NOMO-1 treated with dmso at 0.1 percent for 144 hours (cell line): ENCODE results near the gene TCF12.

ENCODE experiments used
- DNase-seq: peaks from one replicate; lab custom pipeline; 2025; ENCODE audit not compliant: unreplicated experiment; lab: John Stamatoyannopoulos, UW

The TCF12 gene

DNA sequence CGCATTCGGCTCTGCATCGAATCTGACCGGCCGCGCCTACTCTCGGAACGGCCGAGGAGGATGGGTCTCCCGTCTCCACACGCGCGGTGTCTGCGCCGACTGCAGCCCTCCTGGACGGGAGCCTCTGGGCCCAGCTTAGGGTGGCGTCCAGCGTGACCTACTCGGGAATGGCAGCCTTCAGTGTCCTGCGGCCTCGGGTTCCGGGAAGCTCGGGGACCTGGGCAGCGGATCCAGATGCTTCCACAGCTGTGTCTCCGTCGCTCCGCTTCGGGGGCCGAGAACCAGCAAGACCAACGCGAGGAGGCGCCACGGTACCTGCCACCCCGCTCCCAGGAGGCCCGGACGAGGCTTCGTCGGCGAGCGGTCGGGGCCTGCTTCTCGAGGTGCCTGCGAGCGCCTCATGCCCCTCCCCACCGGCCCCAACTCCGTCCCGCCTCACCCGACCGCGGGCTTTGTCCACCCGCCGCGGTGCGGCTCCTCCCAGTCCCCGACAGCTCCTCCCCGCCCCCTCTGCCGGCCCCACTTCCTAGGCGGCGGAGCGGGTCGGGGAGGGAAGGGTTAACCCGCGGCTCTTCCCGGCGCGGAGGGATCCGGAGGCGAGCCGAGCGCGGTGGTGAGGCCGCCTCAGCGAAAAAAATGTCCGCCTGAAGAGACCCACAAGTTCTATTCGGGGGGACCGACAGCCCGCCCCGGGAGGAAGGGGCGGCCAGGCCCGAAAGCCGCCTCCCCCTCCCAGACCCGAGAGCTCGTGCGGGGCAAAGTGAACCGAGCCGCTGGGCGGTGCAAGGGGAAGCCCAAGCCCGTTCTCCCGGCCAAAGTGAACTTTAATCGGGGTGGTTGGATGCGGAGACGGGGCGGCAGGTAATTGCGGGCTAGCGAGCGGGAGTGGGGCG lies at the start of gene TCF12:
Gene TCF12 (plus strand): TSS at position 599 of the 893 bp plus-strand sequence. CDS start 1,270 bp downstream, outside the sequence.
- peak; percentile 93 for DNase-seq

DNA sequence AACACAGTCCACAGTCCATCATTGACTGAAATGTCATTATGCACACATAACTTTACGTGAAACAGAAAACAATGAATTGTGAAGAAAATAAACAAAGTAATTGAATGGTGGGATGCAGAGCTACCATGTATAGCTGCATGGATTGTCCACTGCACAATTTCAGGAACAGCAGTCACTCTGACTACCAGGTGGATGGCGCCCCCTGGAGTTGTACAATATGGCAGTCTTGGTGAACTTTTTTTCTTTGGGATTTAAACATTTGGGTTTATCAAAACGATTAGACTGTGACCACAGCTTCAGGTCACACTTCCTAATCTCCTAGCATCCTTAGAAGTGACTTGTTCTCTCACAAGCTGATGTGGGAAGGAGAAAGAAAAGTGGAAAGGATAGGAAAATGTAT lies 48.9 kb upstream of the TCF12 start:
- no peak for DNase-seq

DNA sequence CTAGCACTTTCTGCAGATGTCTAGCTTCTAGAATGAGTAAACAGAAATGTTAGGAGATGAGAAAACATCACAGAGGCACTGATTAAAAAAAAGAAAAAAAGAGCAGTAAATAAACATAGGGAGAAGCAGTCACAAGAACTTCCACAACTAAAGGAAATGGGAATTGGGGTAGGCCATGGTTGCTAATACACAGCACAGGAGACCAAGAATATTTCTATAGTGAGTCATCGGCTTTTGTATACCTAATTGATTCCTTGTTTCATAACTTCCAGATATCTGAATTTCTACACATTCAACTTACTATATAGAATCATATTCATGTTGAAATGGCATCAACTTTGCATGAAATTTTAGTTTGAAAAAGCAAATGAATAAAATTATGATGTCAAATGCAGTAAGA lies 47.3 kb upstream of the TCF12 start:
- DNase-seq = no peak

DNA sequence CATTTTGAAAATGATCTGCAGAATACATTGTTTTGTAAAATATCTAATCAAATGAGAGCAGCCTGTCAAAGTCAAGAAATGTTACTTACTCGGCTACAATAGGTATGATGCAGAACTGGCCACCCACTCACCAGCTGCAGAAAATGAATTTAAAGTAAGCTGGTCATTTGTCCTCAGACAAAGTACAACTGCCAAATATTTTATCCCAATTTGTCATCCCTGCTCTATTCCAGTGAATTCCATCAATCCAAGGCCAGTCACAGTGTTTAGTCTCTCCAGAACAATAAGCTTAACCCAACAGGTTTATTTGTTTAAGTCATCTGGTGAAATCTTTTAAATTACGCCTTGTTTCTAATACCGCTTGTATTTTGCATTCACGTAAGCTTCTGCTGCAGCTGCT lies 46.6 kb upstream of the TCF12 start:
- no peak for DNase-seq

DNA sequence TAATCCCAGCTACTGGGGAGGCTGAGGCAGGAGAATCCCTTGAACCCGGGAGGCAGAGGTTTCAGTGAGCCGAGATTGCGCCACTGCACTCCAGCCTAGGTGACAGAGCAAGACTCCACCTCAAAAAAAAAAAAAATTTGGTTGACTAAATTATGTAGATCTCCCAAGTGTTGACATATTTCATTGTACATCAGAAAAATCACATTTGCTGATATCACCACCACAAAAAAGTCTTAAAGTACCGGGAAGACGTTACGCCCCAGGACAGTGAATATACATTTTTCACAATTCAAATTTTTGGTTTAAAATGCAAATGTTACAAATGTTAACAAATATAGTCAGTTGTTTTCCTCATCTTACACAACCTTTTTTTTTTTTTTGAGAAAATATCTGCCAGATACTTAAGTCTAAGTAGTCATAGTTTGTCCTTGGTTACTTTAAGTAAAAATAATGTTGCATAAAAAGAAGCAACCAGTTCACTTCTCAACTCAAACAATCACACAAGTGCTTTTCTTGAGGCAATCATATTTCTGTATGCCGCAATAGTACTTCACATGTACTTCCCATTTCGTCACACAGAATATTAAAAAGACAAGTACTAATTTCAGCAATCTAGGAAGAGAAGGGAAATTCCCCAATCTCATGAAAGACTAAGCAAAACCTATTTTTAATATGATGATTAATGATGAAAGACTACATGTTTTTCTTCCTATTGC lies 41.0 kb upstream of the TCF12 start:
- DNase-seq = peak; percentile 15

DNA sequence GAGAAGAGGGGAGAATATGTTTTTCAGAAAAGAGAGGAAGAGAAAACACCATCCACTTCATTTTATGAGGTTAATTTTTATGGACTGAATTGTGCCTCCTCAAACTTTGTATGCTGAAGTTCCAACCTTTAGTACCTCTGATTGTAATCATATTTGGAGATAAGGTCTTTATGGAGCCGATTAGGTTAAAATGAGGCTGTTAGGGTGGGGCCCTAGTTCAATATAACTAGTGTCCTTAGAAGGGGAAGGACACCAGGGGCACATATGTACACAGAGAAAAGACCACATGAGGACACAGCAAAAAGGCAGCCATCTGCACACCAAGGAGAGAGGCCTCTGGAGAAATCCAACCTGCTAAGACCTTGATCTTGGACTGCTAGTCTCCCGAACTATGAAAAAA lies 38.9 kb upstream of the TCF12 start:
- DNase-seq = no peak

DNA sequence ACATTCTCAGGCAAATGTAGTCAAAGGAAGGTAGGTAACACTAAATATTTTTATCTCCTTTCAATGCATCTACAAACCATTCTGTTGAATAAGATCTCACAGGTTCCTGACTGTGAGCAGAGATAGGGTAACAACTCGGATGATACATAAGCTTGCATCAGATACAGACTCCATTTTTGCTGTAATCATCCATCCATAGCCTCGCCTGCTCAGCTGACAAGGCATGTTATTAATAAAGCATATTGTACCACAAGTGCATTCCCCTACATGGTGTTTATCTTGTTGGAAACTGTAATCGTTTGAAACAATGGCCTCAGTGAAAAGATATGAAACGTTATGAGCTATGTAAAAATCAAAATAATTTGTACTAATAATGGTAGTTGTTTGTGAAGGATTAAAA lies 35.4 kb upstream of the TCF12 start:
- DNase-seq = no peak

DNA sequence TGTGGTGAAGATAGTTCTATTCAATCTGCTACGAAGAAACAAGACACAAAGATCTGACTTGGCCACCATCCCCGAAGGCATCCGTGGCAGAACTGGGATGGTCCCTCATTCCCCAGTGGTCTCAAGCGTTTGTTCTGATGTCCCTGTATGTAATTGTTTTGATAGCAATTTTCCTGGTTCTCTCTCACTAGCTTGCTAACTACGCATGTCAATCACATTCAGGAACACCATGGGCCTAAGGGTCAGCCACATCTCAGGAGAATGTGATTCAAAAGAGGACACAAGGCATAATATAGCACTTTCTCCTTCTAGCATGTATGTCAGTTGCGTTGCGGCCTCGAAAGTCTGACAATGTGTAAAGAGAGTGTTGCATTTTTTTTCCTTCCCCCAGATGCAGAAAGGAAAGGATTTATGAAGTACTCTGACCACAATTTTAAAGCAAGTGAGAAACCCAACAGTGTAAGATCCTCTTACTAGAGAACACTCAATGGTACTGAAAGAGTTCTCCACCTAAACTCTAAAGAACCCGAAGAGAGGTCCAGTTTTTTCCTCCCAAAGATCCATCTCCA lies 32.0 kb upstream of the TCF12 start:
- no peak for DNase-seq

DNA sequence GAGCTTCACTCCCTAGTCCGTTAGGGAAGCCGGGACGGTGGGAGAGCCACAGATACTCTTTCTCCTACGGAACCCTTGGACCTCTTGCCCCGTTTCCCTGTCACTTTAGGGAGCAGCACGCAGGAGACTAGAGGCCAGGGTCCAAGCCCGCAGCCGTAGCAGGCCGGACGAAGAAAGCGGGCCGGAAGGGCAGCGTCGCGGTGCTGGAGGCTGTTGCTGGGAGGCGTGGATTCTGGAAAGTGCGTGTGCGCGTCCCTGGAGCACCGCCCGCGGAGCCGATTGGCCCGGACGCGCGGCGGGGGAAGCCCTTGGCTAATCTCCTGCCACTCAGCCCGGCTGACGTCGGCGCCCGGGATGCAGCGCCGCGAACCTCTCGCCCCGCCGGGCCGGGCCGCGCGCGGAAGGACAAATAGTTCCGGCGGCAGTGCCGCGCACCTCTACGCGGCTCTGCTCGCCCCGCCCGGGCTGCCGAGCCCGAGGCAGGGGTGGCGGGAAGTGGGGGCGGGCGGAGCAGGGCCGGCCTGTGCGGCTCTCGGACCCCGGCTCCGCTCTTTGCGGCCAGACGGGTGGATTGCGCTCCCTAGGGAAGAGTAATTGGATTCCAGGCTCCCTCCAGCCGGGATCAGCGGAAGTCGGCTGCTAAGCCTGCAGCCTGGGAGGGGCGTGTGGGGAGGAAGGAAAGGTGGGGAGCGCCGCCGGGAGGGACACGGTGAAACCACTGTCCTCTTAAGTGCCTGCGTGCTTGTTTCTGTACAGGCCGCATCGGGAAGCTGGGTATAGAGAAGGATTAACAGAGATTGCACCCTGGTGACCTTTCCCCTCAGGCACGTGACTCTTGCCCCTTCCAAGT lies 31.3 kb upstream of the TCF12 start:
- peak; percentile 85 for DNase-seq

DNA sequence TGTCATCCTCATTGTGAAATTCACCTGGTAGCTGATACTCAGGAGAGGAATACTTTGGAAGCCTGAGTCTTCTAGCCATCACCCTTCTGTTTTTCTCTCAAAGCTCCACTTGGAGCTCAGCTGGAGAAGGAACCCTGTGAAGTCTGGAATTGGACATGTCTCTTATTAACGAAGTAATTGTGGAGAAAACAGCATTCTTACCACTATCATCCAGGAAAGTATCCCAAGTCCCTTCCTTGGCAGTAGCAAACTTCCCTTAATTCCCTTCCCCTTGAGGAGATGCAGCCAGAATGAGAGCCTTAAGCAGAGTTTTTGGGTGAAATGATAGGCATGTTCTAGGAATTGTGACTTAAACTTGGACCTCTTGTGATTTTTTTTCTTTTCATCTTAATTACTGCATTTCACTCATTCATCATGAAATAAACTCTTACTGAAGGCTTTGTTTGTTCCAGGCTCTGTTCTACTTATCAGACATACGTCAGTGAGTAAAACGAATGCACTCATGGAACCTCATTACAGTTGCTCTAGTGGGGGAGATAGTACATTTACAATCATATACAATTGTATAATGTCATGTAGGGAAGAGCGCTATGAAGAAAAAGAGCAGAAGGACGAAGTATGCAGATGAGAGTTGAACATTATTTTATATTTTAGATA lies 30.5 kb upstream of the TCF12 start:
- no peak for DNase-seq

DNA sequence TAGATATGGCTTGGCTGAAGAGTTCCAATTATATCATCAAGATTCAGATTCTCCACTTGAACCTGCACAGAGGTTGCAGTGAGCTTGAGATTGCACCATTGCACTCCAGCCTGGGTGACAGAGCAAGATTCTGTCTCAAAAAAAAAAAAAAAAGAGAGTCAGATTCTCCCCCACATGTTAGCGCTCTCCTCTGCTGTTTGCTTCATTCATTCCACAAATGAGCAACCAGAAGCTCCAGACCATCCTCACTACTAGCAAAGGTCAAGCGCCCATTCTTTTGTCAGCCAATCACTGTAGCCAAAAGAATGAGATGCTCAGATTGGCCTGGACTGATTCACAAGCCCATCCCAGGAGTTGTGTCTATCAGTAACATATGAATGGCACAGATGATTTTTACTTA lies 28.4 kb upstream of the TCF12 start:
- DNase-seq = no peak

DNA sequence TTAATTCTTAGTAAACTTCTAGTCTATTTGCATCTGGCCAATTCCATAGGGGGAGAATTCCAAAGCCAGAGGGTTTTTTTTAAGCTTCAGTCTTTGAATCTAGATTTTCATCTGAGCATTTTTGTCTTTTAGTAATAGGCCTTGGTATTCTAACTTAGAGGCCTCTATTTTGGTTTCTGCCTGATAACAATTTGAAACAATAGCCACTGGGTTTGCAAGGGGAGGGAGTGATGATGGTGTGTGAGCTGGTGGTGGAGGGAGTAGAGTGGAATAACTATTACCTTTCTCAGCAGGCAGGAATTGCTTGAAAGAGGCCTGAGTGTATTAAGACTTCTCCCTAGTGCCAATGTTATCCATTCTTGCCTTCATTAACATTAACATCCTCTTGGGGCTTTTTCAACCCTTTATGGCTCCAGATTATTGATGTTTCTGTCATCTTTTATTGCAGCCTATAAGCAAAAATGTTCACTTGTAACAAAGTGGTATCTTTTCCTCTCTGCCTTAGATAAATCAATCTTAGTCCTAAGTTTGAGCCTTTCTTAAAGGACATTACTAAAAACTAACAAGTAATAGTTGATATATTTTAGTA lies 26.5 kb upstream of the TCF12 start:
- no peak for DNase-seq

DNA sequence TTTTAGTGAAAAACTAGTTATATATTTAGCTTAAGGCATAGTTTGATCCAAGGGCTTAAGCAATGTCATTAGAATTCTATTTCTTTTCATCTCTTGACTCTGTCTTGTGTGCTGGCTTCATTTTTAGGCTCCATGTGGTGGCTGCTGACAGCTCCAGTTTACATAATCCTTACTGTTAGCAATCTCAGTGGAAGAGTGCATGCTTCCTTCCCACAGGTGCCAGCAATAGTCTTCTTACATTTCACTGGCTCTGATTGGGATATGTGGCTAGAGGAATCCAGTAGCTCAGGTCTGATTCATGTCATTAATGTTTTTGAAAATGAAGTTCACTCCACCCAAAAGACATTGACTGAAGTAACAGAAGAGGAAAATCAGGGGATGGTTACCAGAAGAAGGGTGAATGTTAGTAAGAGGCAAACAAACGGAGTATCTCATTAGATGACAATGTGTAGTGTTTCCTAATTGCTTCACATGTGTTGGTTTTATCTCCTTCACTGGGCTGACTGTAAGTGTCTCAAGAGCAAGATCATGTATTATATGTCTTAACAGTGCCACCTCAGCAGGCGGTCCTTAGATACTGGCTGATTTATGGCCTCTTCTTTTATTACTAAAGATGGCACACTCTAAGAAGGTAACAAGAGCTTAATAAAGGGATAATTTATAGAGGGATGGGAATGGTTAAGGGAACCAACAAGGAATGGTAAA lies 25.6 kb upstream of the TCF12 start:
- no peak for DNase-seq

DNA sequence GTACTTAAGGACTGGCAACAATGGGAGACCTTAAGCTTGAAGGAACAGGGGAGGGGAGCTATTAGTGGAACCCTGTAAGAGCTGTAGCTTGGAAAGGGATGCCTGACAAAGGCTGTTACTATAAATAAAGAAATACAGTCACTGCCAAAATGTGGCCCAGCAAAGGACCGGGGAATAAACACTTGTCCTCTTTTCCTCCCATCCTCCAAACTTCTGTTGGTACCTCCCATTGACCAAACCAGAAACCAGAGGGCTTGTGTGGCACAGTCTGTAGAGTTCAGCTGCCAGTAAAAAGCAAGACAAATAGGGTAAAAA lies 25.1 kb upstream of the TCF12 start:
- DNase-seq = no peak

DNA sequence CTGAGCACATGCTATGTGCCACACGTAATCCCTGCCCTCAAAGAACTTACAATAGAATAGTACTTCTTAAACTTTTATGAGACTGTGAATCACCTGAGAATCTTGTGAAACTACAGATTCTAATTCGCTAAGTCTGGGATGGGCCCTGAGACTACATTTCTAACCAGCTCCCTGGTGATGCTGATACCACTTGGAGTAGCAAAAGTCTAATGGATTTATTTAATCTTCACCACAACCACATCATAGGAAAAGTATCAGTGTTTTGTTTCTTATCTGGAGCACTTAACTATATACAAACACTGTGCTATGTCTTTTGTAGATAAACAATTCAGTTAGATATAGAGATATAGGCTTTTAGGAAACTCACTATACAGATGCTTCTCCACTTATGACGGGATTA lies 23.8 kb upstream of the TCF12 start:
- no peak for DNase-seq

DNA sequence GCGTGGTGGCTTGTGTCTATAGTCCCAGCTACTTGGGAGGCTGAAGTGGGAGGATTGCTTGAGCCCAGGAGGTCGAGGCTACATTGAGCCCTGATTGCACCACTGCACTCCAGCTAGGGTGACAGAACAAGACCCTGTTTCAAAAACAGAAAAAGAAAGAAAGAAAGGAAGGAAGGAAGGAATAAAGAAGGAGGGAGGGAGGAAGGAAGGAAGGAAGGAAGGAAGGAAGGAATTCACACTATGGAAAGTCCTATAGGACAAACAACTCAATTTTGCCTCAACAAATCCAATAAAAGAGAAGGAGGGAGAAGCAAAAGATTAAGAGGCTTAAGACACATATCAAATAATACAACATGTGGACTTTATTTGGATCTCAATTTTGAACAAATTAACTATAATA lies 16.5 kb upstream of the TCF12 start:
- DNase-seq = no peak

DNA sequence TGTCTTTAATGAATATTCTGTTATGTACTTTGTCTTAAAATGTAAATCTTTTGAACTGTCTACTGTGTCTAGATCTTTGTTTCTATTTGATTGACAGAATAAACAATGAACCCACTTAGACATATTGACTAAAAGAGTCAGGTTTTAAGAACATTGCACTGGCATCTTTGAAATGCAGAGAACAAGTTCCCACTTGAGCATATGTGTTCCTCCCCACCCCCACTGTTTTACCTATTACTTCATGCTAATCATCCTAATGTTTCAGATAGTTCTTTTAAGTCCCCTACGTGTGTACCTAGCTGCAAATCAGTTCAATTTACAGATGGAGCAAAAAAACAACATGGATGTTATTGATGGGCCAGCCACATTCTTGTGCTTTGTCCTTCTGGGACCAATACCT lies 11.7 kb upstream of the TCF12 start:
- no peak for DNase-seq

DNA sequence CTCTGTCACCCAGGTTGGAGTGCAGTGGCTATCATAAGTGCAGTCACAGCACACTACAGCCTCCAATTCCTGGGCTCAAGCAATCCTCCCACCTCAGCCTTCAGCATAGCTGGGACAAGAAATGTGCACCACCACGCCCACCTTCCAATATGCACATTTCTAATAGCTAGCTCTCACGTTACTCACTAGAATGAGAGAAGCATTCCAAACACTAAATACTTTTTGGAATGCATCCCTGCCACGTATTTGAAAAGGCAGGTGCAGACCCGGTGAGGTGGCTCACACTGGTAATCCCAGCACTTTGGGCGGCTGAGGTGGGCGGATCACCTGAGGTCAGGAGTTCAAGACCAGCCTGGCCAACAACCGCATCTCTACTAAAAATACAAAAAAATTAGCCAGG lies 7.6 kb upstream of the TCF12 start:
- DNase-seq = no peak

DNA sequence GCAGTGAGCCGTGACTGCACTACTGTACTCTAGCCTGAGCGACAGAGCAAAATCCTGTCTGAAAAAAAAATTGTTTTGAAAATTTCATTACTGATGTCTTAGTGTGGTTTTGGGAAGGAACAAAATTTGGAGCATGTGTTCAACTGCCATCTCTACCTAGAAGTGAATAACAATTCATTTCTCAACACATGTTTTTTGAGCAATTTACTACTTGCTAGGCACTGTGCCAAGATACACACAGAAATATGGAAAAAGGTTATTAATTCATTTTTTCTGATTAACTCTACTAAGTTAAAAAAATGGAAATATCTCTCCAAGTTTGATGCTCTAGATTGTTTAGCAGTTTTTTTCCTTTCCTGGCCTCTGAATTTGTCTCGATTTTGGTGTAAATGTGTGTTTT lies 5.2 kb upstream of the TCF12 start:
- no peak for DNase-seq

DNA sequence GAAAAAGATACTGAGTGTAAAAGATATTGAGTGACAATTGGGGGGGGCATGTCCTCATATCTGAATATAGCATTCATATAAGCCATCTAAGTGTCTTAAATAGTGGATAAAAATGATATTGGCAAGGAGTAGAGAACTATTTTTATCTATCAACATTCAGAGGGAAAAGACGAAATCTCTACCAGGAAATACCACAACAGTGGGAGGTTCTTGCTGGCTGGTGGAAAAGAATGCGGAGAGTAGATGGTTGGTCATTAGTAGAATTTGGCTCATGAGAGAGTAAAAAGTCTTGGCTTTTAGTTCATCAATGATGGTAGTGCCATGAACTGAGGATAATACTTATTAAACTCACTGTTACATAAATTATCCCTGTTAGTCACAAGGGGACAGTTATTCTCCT lies 4.8 kb upstream of the TCF12 start:
- no peak for DNase-seq
